ENCODE data around the gene EPB41. TPM values are rescaled to one million over a fixed set of nuclear protein-coding genes. Genes with fewer than 3 reads are reported as not detected.
"Not testable (repeated sequence)": the region's sequence is repeated elsewhere in the genome, so short reads cannot be mapped to it uniquely, and the experiment has no call there.

Gene EPB41
- total RNA-seq, 1 donor from 2014 or later: 49.3 TPM

GRCh38 chr1:29117381-29117780 lies 203.0 kb downstream of the EPB41 start:
- intact Hi-C loops (cut with DNase I): no loop called here
- no peak for DNase-seq (ENCODE audit: low spot score)
- ATAC-seq: no peak

DNA sequence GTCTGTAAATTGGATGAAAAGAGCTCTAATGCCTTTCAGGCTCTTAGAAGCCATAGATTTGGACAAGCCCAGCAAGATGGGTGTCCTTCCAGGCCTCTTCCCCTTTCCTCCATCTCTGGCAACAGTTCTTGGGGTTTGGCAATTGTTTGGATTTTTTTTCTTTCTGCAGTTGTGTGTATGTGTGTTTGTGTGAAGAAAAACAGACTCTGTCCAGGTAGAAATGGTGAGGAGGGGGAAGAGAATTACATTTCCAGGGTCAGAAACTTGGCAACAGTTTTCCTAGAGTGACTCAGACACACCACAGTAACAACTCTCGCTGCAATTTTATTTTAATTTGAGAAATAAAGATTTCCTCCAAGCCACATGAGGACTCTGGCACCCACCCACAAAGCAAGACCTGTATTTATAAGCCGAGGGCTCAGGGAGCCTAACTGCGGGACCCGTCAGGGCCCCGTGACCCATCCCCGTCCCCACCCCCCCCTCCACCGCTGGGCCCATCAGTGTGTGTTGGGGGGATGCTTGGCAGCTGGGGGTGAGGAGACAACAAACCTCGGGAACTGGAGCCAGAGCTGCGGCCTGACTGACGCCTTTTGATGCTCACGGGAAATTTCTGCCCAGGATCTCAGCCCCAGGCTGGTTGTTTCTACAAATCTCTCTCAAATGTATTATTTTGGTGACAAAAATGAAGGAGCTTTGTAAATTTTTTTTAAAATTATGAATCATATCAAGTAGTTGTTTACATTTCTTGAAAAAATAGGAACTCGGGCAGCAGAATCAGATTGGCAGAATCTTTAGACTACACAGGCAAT lies 205.0 kb downstream of the EPB41 start:
- DNase-seq (ENCODE audit: low spot score): no peak

GRCh38 chr1:29120367-29120766 lies 206.0 kb downstream of the EPB41 start:
- intact Hi-C loops (cut with DNase I): loop anchor here (10.0 kb wide), 1 partner anchor 64 kb away; the partner anchor contains the start of gene SRSF4
- ATAC-seq (no peak), DNase-seq (ENCODE audit: low spot score) (no peak)

More for the DNA sequence above, 205.0 kb downstream of the EPB41 start:
- ATAC-seq: no peak
- intact Hi-C loops (cut with DNase I): no loop called here

DNA sequence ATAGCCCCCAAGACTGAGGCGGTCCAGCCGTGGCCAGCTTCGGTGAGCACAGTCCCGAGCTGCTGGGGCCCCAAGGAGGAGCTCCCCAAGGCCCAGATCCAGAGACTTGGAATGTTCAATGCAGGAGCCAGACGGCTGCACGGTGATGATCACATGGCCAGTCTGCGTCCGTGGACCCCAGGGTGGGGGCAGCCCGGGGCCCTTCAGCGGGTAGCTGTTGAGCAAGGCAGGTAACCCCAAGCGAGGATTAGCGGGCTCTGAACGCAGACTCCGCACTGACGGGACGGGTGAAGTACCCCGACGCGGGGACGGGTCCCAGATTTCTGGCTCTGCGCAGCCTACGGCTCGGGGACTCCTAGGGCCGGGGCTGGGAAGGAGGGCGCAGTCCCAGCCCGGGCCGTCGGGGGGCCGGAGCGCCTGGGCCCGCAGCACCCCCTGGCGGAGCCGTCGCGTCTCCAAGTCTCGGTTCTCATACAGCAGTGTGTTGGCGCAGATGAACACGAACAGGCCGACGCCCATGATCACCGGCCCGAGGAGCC lies 206.6 kb downstream of the EPB41 start:
- DNase-seq (ENCODE audit: low spot score) (no peak), ATAC-seq (no peak)
- intact Hi-C loops (cut with DNase I): loop anchor here (10.0 kb wide), 1 partner anchor 64 kb away; the partner anchor contains the start of gene SRSF4

DNA sequence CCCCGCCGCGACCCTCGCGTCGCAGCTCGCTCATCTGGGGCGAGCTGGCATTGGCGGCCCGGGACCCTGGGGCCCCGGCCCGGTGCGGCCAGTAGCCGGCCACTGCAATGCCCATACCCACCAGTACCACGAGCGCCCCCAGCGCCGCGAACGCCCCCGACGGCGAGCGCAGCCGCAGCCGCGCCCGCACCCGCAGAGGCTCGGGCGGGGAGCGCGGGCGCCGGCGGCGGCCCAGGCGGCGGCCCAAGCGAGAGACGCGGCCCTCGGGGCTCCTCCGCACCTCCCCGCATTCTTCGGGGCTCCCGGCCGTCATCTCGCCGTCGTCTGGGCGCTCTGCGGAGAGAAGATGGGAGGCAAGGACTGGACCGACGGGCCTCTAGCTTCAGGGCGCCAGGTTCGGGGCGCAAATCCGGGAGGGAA lies 207.2 kb downstream of the EPB41 start:
- DNase-seq (ENCODE audit: low spot score): no peak
- intact Hi-C loops (cut with DNase I): loop anchor here (10.0 kb wide), 1 partner anchor 63 kb away; the partner anchor contains the start of gene SRSF4
- ATAC-seq: no peak

GRCh38 chr1:29121936-29122681 lies 207.7 kb downstream of the EPB41 start:
- intact Hi-C loops (cut with DNase I): loop anchor here (10.0 kb wide), 1 partner anchor 63 kb away; the partner anchor contains the start of gene SRSF4
- ATAC-seq: no peak
- peak; percentile 75 for DNase-seq (ENCODE audit: low spot score)

- peak; percentile 66 for ATAC-seq
- DNase-seq (ENCODE audit: low spot score): peak; percentile 85
- intact Hi-C loops (cut with DNase I): loop anchor here (10.0 kb wide), 1 partner anchor 62 kb away; the partner anchor contains the start of gene SRSF4
Measured at GRCh38 chr1:29122682-29123052, 208.3 kb downstream of the EPB41 start.

DNA sequence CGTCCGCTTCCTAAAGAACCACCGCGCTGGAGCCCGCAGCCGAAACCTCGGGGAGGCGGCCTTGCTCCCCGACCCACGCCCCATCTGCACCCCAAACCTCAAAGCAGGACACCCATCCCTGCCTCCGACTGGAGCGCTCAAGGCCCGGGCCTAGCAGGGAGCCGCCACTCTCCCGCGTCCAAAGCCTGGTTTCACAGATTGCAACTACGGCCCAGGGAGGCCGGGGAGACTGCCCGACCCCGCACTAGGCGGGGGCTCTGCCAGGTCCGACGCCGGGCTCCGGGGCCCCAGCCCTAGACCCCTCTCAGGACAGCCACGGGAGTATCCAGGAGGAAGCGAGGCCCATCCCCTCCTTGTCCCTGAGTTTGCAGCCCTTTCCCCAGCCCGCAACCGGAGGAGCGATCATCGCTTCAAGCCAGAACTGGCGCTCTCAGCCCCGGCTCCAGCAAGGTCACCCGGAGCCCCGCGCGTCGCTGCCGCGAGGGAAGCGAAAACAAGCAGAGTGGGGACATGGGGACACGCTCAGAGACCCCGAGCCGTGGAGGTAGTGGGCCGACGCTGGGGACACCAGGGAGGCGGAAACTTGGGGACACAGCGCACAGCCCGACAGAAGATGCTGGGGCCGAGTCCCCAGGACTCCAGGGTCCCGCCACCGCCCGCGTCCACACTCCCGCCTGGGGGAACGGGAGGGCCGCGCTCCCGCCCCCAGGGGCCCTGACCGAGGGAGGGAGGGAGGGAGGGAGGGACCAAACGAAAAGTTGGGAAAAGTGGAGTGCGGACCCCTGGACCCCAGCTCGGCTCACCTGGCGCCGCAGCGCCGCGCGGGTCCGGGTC lies 208.9 kb downstream of the EPB41 start:
- ATAC-seq (peak; percentile 4), DNase-seq (ENCODE audit: low spot score) (peak; percentile 69)
- intact Hi-C loops (cut with DNase I): loop anchor here (10.0 kb wide), 1 partner anchor 62 kb away; the partner anchor contains the start of gene SRSF4

DNA sequence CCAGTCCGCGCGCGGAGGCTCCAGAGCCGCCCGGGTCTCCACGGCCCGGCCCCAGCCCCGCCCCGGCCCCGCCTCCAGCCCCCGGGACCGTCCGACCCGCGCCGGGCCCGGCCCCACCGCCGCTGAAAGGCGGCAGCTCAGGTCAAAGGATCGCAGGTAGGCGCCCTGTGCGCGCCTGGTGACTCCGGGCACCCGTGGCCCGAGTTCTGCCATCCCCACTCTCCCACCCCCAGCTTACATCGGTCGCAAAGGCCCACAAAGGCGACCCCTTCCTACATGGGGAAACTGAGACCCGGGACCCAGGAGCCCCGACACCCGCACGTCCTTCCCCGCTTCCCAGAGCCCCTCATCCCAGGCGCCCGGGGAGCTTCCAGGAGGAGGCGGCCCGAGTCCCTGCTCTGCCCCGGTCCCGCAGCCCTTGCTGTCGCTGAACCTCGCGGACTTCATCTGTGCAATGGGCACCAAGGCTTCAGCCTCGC lies 209.6 kb downstream of the EPB41 start, which contains the start of gene TMEM200B:
Gene TMEM200B, minus strand, starts transcription at position 17 of the 479 bp plus-strand sequence. CDS start 2,075 bp downstream, outside the sequence.
- DNase-seq (ENCODE audit: low spot score): peak; percentile 69
- intact Hi-C loops (cut with DNase I): loop anchor here (10.0 kb wide), 1 partner anchor 61 kb away; the partner anchor contains the start of gene SRSF4
- peak; percentile 55 for ATAC-seq

- intact Hi-C loops (cut with DNase I): loop anchor here (10.0 kb wide), 1 partner anchor 60 kb away; the partner anchor contains the start of gene SRSF4
- ATAC-seq: peak; percentile 83
- DNase-seq (ENCODE audit: low spot score): peak; percentile 94
Measured at GRCh38 chr1:29124366-29125236, 210.2 kb downstream of the EPB41 start.

DNA sequence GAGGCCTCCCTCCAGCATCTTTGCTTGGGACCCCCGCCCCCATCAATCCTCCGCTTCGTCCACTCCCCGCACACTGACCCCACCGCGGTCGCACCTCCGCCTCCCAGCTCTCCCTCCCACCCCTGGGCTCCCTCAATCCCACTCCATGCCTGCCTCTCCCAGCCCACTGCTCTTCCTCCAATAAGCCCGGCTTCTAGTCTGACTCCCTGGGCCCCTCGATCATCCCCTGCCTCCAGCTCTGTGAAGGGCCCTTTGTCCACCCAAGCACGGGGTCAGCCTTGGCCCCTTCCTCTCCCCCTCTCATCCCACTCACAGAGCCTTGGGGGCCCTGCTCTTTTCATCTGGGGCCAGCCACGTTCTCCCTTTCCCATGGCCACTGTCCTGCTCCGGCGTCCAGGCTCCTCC lies 210.9 kb downstream of the EPB41 start:
- no peak for ATAC-seq
- intact Hi-C loops (cut with DNase I): loop anchor here (10.0 kb wide), 1 partner anchor 60 kb away; the partner anchor contains the start of gene SRSF4
- DNase-seq (ENCODE audit: low spot score): no peak

GRCh38 chr1:29125788-29126187 lies 211.4 kb downstream of the EPB41 start:
- intact Hi-C loops (cut with DNase I): loop anchor here (10.0 kb wide), 1 partner anchor 59 kb away; the partner anchor contains the start of gene SRSF4
- ATAC-seq (no peak), DNase-seq (ENCODE audit: low spot score) (no peak)

DNA sequence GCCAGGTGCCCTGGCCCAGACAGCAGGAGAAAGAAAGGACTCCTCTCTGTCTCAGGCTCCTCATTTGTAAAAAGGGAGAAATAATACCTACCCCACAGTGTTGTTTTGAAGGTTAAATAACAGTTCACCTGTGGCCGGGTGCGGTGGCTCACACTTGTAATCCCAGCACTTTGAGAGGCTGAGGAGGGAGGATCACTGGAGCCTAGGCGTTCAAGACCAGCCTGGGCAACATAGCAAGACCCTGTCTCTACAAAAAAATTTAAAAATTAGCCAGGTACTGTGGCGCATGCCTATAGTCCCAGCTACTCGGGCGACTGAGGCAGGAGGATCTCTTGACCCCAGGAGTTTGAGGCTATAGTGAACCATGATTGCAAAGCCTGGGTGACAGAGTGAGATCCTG lies 211.8 kb downstream of the EPB41 start:
- DNase-seq (ENCODE audit: low spot score) (no peak), ATAC-seq (no peak)
- intact Hi-C loops (cut with DNase I): loop anchor here (10.0 kb wide), 1 partner anchor 59 kb away; the partner anchor contains the start of gene SRSF4

- ATAC-seq (no peak), DNase-seq (ENCODE audit: low spot score) (no peak)
- intact Hi-C loops (cut with DNase I): loop anchor here (10.0 kb wide), 1 partner anchor 56 kb away; the partner anchor contains the start of gene SRSF4
Measured at GRCh38 chr1:29128739-29129138, 214.4 kb downstream of the EPB41 start.

- DNase-seq (ENCODE audit: low spot score): no peak
- intact Hi-C loops (cut with DNase I): loop anchor here (10.0 kb wide), 1 partner anchor 55 kb away; the partner anchor contains the start of gene SRSF4
- ATAC-seq: no peak
Measured at GRCh38 chr1:29129916-29130315, 215.5 kb downstream of the EPB41 start.

DNA sequence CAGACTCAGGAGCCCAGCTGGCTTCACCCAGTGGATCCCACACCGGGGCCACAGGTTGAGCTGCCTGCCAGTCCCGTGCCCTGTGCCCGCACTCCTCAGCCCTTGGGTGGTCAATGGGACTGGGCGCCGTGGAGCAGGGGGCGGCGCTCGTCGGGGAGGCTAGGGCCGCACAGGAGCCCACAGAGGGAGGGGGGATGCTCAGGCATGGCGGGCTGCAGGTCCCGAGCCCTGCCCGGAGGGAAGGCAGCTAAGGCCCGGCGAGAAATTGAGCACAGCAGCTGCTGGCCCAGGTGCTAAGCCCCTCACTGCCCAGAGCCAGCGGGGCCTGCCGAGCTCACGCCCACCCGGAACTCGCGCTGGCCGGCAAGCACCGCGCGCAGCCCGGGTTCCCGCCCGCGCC lies 216.7 kb downstream of the EPB41 start:
- ATAC-seq; DNase-seq (ENCODE audit: low spot score); intact Hi-C loops (cut with DNase I): not testable (repeated sequence)

All from sciatic nerve (tissue), 2 donors.